Stimulated activated CD8-positive, alpha-beta memory T cell treated with anti-CD3 and anti-CD28 coated beads, Interleukin-15, amount 100 ng/mL, for 24 hours (primary cell): ENCODE data around the gene KRT25.

ENCODE experiments used
- DNase-seq: peaks from one replicate; pipeline ENCODE4 v3.0.0-alpha.2; 2020; ENCODE audit warnings: low read depth

KRT25 gene, protein sequence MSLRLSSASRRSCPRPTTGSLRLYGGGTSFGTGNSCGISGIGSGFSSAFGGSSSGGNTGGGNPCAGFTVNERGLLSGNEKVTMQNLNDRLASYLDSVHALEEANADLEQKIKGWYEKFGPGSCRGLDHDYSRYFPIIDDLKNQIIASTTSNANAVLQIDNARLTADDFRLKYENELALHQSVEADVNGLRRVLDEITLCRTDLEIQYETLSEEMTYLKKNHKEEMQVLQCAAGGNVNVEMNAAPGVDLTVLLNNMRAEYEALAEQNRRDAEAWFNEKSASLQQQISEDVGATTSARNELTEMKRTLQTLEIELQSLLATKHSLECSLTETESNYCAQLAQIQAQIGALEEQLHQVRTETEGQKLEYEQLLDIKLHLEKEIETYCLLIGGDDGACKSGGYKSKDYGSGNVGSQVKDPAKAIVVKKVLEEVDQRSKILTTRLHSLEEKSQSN

DNA sequence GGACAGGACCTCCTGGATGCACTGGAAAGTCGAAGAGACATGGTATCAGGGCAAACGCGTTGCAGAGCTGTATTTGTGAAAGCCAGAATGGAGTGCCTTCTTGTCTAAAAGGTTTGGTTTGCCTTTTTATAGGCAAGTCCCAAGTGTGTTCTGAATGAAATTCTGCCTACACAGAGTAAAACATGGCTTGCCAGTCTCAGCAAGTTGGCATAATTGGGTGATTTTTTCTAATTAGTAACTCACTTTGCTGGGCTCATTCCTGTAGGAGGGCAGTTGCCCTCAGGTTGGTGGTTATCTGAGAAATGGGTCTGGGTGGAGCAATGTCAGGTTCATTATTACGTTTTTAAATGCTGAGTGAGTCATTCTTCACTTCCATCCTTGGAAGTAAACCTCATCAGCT is at the start of gene KRT25:
KRT25 (minus strand) TSS at position 101 of the 400 bp plus-strand sequence; CDS start at position 41, 60 bp downstream.
- DNase-seq, result no peak

GRCh38 chr17:40803617-40804082 is 48.5 kb upstream of the KRT25 start:
- peak; percentile 50 for DNase-seq

GRCh38 chr17:40801157-40801556 is 46.0 kb upstream of the KRT25 start:
- no peak for DNase-seq

DNA sequence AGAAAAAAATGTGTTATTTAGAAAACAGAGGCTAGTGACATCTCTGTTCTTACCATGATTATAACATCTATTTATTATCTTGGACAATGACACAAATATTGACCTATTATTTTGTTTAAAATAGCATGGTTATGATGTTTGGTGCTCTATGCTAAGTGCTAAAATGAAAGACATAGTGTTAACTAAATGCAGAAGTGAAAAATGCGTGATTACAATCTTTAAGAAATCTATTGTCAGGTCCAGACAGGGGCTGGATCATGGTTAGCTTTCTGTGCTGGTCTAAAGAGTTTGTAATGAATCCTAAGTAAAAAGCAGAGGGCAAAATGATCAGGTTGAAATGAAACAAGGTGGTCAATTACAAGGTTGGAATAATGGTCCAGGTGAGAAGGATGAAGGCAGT is 45.2 kb upstream of the KRT25 start:
- DNase-seq, result no peak

DNA sequence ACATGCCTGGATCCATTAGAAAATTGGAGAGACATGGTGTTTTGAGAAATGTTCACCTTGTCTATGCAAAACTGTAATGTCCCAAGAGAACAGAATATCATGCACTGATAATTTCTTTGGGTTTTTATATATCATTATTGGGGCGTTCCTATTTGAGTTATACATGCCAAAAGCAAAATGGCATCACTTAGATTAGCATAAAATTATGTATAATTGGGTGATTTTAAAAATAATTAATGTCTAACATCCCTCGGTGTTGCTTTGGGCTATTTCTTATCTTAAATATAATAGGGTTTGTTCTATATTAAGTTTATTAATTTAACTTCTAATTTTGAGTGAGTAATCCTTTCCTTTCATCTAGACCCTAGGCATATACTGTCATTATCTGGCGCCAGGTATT is 44.7 kb upstream of the KRT25 start, which contains the start of gene KRT28:
KRT28 (minus strand) TSS at position 101 of the 400 bp plus-strand sequence; CDS start at position 35, 66 bp downstream.
- no peak for DNase-seq

DNA sequence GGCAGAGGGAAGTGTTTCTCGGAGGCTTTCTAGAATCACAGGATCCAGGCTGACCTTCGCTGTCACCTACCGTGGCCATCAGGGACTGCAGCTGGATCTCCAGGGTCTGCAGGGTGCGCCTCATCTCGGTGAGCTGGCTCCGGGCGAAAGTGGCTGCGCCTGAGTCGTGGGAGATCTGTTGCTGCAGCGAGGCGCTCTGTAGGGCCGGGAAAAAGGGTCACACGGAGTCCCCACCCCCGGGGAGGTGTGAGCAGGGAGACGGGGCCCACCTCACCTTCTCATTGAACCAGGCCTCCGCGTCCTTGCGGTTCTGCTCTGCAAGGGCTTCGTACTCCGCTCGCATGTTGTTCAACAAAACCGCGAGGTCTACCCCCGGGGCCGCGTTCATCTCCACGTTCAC is 41.7 kb upstream of the KRT25 start:
- DNase-seq, result no peak

DNA sequence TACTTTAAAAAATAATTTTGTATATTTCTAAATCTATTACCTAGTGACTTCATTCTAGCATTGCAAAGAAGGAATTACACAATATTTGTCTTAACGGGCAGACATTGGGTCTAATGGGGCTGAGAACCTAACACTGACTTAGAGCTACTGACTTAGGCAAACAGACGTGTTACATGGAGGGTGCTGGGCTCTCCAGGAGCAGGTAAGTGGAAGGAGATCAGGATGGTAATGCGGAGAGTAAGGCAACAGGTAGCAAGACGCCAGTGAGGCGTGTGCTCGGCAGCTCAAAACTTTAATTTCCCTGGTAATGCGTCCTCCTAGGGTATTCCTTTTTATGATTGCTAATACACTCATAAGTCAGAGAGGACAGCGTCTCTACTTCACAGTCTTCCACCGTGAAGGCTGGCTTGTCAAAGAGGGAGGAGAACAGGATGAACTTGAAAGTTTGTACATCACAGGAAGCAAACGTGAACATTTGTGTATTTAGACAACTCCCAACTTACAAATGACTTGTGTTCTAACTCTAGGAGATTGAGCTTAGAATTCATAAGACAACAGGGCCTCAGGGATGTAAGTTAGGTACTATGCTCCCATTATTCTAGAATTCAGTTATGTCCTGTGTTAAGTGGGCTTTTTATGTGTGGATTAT is 40.0 kb upstream of the KRT25 start:
- no peak for DNase-seq

DNA sequence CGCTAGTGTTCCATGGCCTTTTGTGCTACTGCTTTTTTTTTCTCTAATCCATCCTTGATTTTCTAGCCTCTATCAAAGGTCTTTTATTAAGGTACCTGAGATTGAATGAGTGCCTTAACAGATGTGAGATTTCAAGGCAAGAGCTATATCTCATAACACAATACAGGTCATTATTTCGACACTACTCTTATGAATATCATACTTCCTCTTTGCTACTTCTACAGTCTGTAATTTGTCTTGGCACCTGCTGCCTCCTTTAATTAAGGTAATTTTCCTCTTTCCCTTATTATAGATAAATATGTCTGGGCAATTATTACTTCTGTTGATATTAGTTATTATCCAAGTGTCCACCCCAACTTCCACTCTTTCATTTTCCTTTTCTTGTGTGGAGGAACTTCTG is 39.3 kb upstream of the KRT25 start:
- no peak for DNase-seq

DNA sequence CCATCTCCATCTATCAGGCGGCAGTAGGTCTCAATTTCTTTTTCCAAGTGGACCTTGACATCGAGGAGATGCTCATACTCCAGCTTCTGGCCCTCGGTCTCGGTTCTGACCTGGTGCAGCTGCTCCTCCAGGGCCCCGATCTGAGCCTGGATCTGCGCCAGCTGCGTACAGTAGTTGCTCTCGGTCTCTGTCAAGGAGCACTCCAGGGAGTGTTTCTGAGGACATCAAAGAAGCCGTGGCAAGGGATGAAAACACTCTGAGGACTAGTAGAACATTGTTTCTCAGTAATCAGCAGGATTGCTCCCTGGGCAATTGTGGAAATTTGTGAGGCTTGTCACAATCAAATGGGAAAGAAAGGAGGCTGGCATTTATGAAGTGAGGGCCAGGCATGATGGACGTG is 38.7 kb upstream of the KRT25 start:
- no peak for DNase-seq

DNA sequence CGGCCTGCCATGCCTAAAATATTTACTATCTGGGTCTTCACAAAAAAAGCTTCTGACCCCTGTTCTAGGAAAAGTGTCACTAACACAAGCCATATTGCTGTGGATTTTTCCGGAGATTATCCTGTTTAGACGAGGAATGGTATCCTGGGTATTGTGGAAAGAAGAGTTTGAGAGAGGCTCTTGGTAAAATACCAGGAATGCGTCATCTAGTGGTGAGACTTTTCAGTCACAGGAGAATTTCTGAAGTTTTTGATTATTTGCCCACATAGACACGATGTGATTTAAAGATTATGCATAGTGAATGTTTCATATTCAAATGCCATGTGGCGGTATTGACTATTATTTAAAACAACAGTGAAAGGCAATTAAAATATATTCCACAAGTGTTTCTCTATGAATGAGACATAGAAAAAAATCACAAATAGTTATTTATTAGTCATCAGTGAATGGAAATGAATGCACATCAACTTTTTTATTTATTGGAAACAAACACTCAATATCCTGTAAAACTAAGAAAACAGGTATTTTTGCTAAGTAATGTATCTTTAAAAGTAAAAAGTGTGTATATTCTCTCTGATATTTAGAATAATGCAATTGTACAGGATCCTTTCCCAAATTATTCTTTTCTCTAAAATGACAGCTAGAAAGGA is 36.8 kb upstream of the KRT25 start:
- DNase-seq, result no peak

GRCh38 chr17:40791111-40791510 is 36.0 kb upstream of the KRT25 start:
- DNase-seq, result no peak

- no peak for DNase-seq
Observed at GRCh38 chr17:40782450-40782849, 27.3 kb upstream of the KRT25 start, which contains the start of gene KRT27. KRT27 (minus strand) TSS chr17:40782550; CDS start chr17:40782493, 57 bp downstream.

- DNase-seq, result no peak
Observed at GRCh38 chr17:40779181-40779909, 24.2 kb upstream of the KRT25 start.

DNA sequence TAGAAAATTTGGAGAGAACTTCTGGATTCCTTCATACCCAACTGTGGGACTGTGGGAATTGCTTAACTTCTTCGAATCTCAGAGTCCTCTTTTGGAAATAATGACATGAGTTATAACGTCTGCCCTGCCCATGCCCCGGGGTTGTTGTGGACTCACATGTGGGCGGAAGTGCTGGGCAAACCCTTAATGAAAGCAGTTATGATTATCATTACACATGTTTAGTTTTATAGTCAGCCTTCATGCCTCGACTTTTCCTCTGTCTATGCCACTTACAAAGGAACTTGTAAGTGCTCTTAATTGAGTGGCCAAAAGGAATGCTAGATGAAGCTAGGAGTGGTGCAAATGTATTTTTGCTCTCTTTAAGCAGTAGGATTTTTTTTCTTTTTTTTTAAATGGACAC is 23.3 kb upstream of the KRT25 start:
- no peak for DNase-seq

DNA sequence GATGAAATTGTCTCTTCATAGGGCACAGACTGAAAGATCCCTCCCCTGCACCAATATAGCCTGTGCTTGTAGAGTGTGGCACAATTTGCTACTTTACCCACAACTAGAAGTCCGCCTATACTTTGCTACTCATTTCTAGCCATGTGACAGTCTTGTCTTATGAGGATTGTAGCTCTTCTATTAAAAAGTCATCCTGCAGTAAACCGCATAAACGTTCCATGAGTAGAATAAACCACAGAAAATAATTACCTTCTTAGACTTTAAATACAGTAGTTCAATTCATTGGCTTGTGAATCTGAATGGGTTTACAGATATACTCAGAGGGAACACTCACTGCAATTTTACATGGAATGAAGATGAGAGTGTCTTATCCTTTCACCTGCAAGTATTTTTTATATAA is 22.8 kb upstream of the KRT25 start:
- DNase-seq, result no peak

DNA sequence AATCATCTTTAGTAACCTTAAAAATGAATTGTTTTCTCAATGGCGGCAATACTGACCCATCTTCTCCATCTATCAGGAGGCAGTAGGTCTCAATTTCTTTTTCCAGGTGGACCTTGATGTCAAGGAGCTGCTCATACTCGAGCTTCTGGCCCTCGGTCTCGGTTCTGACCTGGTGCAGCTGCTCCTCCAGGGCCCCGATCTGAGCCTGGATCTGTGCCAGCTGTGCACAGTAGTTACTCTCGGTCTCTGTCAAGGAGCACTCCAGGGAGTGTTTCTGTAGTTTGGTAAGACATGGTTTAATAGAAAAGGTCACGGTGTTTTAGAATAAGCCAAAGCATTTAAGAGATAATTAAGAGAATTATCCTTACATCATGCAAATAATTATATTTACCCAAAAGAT is 22.3 kb upstream of the KRT25 start:
- no peak for DNase-seq

DNA sequence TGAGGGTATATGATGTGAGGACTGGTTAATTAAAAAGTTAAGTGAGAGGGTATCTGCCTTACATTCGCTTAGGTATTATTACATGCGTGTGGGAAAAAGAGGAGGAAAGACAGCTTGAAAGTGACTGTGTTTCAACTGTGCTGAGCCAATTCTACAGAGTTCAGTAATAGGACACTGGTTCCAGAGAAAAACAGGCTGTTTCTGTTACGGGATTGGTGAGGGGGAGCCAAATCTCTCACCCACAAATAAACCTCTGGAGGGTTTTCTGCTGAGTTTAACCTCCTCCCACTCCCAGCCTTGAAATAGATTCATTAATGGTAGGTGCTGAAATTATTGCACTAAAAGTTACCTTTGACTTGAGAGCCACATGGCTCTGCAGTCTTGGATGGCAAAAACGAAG is 20.8 kb upstream of the KRT25 start:
- DNase-seq, result no peak

DNA sequence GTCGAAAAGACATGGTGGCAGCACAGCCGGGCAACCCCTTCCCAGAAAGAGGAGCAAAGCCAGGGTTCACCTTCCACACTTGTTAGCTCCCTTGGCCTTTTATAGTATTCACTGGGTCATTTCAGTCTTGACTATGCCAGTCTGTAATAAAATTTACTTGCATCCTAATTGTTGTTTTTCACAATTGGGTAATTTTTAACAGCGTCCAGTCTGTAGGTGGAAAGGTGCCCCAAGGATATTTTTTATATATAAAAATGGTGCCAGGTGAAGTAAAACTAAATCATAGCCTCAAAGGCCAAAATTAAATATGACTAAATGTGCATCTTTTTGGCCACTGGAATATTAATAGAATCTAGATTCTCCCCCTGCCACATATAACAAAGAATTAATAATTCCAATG is 17.0 kb upstream of the KRT25 start, which contains the start of gene KRT26:
KRT26 (minus strand) TSS at position 101 of the 400 bp plus-strand sequence; CDS start at position 13, 88 bp downstream.
- DNase-seq, result no peak

GRCh38 chr17:40765657-40766056 is 10.5 kb upstream of the KRT25 start:
- no peak for DNase-seq

- no peak for DNase-seq
Observed at GRCh38 chr17:40763752-40764151, 8.6 kb upstream of the KRT25 start.

DNA sequence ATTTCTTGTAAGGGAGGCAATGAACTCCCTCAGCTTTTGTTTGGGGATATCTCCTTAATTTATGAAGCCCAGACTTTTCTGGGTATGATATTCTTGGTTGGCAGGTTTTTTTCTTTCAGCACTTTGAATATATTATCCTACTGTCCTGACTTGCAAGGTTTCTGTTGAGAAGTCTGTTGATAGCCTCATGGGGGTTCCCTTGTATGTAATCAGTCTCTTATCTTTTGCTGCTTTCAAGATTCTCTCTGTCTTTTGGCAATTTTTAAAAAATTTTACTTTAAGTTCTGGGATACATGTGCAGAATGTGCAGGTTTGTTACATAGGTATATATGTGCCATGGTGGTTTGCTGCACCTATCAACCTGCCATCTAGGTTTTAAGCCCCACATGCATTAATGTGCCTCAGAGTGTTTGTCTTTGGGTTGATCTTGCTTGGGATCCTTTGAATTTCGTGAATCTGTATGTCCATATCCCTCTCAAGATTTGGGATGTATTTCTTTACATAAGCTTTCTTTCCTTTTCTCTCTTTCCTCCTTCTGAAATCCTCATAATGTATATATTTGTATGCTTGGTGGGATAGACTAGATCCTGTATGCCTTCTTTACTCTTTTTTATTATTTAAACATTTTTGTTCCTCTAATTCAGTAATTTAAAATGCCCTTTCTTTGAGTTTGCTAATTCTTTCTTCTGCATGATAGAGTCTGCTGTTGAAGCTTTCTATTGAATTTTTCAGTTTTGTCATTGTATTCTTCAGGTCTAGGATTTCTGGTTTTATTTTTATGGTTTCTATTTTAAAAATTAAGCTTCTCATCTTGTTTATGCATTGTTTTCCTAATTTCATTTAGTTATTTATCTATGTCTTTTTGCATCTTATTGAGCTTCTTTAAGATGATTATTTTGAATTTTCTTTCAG is 5.2 kb upstream of the KRT25 start:
- DNase-seq, result no peak
